Karpas-422 (cell line): ENCODE measurements around the gene UBASH3A. TPM values are rescaled to one million over a fixed set of nuclear protein-coding genes. Genes with fewer than 3 reads are reported as not detected.

Source experiments
- DNase-seq: peaks from one replicate; pipeline ENCODE4 v3.0.0-alpha.2; 2015
- H2AFZ ChIP-seq: fragments of 200-600 bp; sonication (generic); 2 replicates; pipeline ENCODE4 v1.6.1; 2014; ENCODE audit warnings: antibody characterized with exemption, low read length, mixed read lengths
- H3K27ac ChIP-seq: fragments of 200-600 bp; sonication (generic); 2 replicates; pipeline ENCODE4 v1.5.1; 2014; ENCODE audit warnings: mild to moderate bottlenecking, low read length, moderate library complexity
- H3K27me3 ChIP-seq: fragments of 200-600 bp; sonication (generic); 2 replicates; pipeline ENCODE4 v1.6.1; 2014; ENCODE audit warnings: low read length, mixed read lengths
- H3K36me3 ChIP-seq: fragments of 200-600 bp; sonication (generic); 2 replicates; pipeline ENCODE4 v1.6.1; 2014; ENCODE audit warnings: low read length, mixed read lengths; ENCODE audit not compliant: insufficient read depth
- H3K4me1 ChIP-seq: fragments of 200-600 bp; sonication (generic); 2 replicates; pipeline ENCODE4 v1.6.1; 2014; ENCODE audit warnings: mild to moderate bottlenecking, low read length, mixed read lengths
- H3K4me2 ChIP-seq: fragments of 200-600 bp; sonication (generic); 2 replicates; pipeline ENCODE4 v1.6.1; 2014; ENCODE audit warnings: low read length, low read depth, mild to moderate bottlenecking; ENCODE audit not compliant: poor library complexity, severe bottlenecking
- H3K4me3 ChIP-seq: fragments of 200-600 bp; sonication (generic); 2 replicates; pipeline ENCODE4 v1.5.1; 2014; ENCODE audit warnings: mild to moderate bottlenecking, antibody characterized with exemption, low read length, mixed read lengths
- H3K79me2 ChIP-seq: fragments of 200-600 bp; sonication (generic); 2 replicates; pipeline ENCODE4 v1.6.1; 2014; ENCODE audit warnings: mild to moderate bottlenecking, low read length, mixed read lengths
- H3K9ac ChIP-seq: fragments of 200-600 bp; sonication (generic); 2 replicates; pipeline ENCODE4 v1.6.0; 2014; ENCODE audit warnings: low read length
- H3K9me2 ChIP-seq: fragments of 200-600 bp; sonication (generic), shearing (Covaris generic); replicated peaks from 2 replicates; pipeline ENCODE4 v1.6.0; 2014; ENCODE audit warnings: mild to moderate bottlenecking, low read length, moderate library complexity; ENCODE audit not compliant: insufficient read depth
- H3K9me3 ChIP-seq: fragments of 300-700, 200-600 bp; sonication (generic); 2 replicates; pipeline ENCODE4 v1.6.1; 2014; ENCODE audit warnings: low read length, mixed read lengths
- H4K20me1 ChIP-seq: fragments of 200-600 bp; sonication (generic); 2 replicates; pipeline ENCODE4 v1.6.1; 2014; ENCODE audit warnings: mild to moderate bottlenecking, antibody characterized with exemption, low read length, low read depth; ENCODE audit not compliant: insufficient read depth
- total RNA-seq: library from RNA; depleted of rRNA; stranded (reverse); fragments of >200 nt; shearing (Covaris generic); gene quantifications from 2 replicates; pipeline ENCODE4 v1.2.3, GENCODE V29; 2014; ENCODE audit warnings: low replicate concordance

UBASH3A gene
- total RNA-seq, 1 experiment from 2014 or later: not detected

GRCh38 chr21:42426876-42427480 lies 23.3 kb downstream of the UBASH3A start:
- Histone ChIP-seq H3K27ac (no peak overlapping the region), H3K79me2 (no peaks in the 10 kb centered on the region), H3K9ac (no peak overlapping the region), H4K20me1 (no peaks in the 10 kb centered on the region), H3K9me3 (no peaks in the 10 kb centered on the region), H3K4me1 (0 out of 2 replicates have a peak, but pooled peaks cover 3% of the 10 kb centered on the region), H3K27me3 (no peaks in the 10 kb centered on the region), H2AFZ (no peak overlapping the region), H3K4me3 (no peak overlapping the region), H3K4me2 (no peak overlapping the region), H3K9me2 (no peaks in the 10 kb centered on the region), H3K36me3 (no peaks in the 10 kb centered on the region)
- DNase-seq: no peak

GRCh38 chr21:42427809-42428419 lies 24.2 kb downstream of the UBASH3A start:
- Histone ChIP-seq H3K4me3 (no peak overlapping the region), H3K36me3 (no peaks in the 10 kb centered on the region), H3K27me3 (no peaks in the 10 kb centered on the region), H3K9me3 (no peaks in the 10 kb centered on the region), H3K4me1 (0 out of 2 replicates have a peak, but pooled peaks cover 3% of the 10 kb centered on the region), H3K27ac (no peak overlapping the region), H3K9ac (no peak overlapping the region), H3K9me2 (no peaks in the 10 kb centered on the region), H2AFZ (no peak overlapping the region), H3K4me2 (no peak overlapping the region), H3K79me2 (no peaks in the 10 kb centered on the region), H4K20me1 (no peaks in the 10 kb centered on the region)
- no peak for DNase-seq

GRCh38 chr21:42429021-42429420 lies 25.3 kb downstream of the UBASH3A start:
- H3K9me3 ChIP-seq: no peaks in the 10 kb centered on the region
- 0 out of 2 replicates have a peak, but pooled peaks cover 3% of the 10 kb centered on the region for H3K4me1 ChIP-seq
- H2AFZ ChIP-seq: no peak overlapping the region
- no peaks in the 10 kb centered on the region for H3K9me2 ChIP-seq
- H3K36me3 ChIP-seq: no peaks in the 10 kb centered on the region
- no peak overlapping the region for H3K4me3 ChIP-seq
- H3K4me2 ChIP-seq: no peak overlapping the region
- no peaks in the 10 kb centered on the region for H4K20me1 ChIP-seq
- no peak overlapping the region for H3K9ac ChIP-seq
- no peak for DNase-seq
- H3K27ac ChIP-seq: no peak overlapping the region
- no peaks in the 10 kb centered on the region; the same call in 1 of the 2 replicates for H3K27me3 ChIP-seq
- no peaks in the 10 kb centered on the region for H3K79me2 ChIP-seq

- DNase-seq: no peak
- H3K9ac ChIP-seq: no peak overlapping the region
- H3K9me3 ChIP-seq: no peaks in the 10 kb centered on the region
- no peak overlapping the region for H3K27ac ChIP-seq
- no peak overlapping the region for H3K4me3 ChIP-seq
- H3K79me2 ChIP-seq: no peaks in the 10 kb centered on the region
- H3K4me1 ChIP-seq: 0 out of 2 replicates have a peak, but pooled peaks cover 3% of the 10 kb centered on the region
- no peaks in the 10 kb centered on the region for H3K9me2 ChIP-seq
- H3K36me3 ChIP-seq: no peaks in the 10 kb centered on the region
- H3K4me2 ChIP-seq: no peak overlapping the region
- no peaks in the 10 kb centered on the region for H4K20me1 ChIP-seq
- no peaks in the 10 kb centered on the region; the same call in 1 of the 2 replicates for H3K27me3 ChIP-seq
- no peak overlapping the region for H2AFZ ChIP-seq
Observed at GRCh38 chr21:42429856-42430255, 26.2 kb downstream of the UBASH3A start.

- Histone ChIP-seq H3K4me3 (no peak overlapping the region), H3K9me3 (no peaks in the 10 kb centered on the region), H3K27ac (no peak overlapping the region), H3K9ac (no peak overlapping the region), H3K4me1 (0 out of 2 replicates have a peak, but pooled peaks cover 2% of the 10 kb centered on the region), H4K20me1 (no peaks in the 10 kb centered on the region), H3K9me2 (no peaks in the 10 kb centered on the region), H3K4me2 (no peak overlapping the region), H3K36me3 (no peaks in the 10 kb centered on the region), H3K79me2 (no peaks in the 10 kb centered on the region), H2AFZ (no peak overlapping the region), H3K27me3 (no peaks in the 10 kb centered on the region; the same call in 1 of the 2 replicates)
- no peak for DNase-seq
Observed at GRCh38 chr21:42430521-42430920, 26.8 kb downstream of the UBASH3A start.

- Histone ChIP-seq H4K20me1 (no peaks in the 10 kb centered on the region), H3K4me2 (no peak overlapping the region), H3K36me3 (no peaks in the 10 kb centered on the region), H3K79me2 (no peaks in the 10 kb centered on the region), H3K9ac (no peak overlapping the region), H3K9me3 (no peaks in the 10 kb centered on the region), H3K27ac (no peak overlapping the region), H2AFZ (no peak overlapping the region), H3K9me2 (no peaks in the 10 kb centered on the region), H3K4me3 (no peak overlapping the region), H3K4me1 (no peaks in the 10 kb centered on the region), H3K27me3 (no peaks in the 10 kb centered on the region; the same call in 1 of the 2 replicates)
- DNase-seq: no peak
Observed at GRCh38 chr21:42431196-42431595, 27.5 kb downstream of the UBASH3A start.

GRCh38 chr21:42432695-42433094 lies 29.0 kb downstream of the UBASH3A start:
- Histone ChIP-seq H3K9me3 (no peaks in the 10 kb centered on the region), H3K4me1 (no peaks in the 10 kb centered on the region), H3K4me3 (no peak overlapping the region), H3K9ac (no peak overlapping the region), H2AFZ (no peak overlapping the region), H3K79me2 (no peaks in the 10 kb centered on the region), H3K36me3 (no peaks in the 10 kb centered on the region), H4K20me1 (no peaks in the 10 kb centered on the region), H3K27me3 (no peaks in the 10 kb centered on the region; the same call in 1 of the 2 replicates), H3K9me2 (no peaks in the 10 kb centered on the region), H3K27ac (no peak overlapping the region), H3K4me2 (no peak overlapping the region)
- no peak for DNase-seq

- no peaks in the 10 kb centered on the region for H3K4me1 ChIP-seq
- no peaks in the 10 kb centered on the region for H3K9me3 ChIP-seq
Observed at GRCh38 chr21:42433946-42434551, 30.3 kb downstream of the UBASH3A start.

More at GRCh38 chr21:42433946-42434551, 30.3 kb downstream of the UBASH3A start:
- H3K36me3 ChIP-seq: no peaks in the 10 kb centered on the region
- H3K4me3 ChIP-seq: no peak overlapping the region
- H3K27ac ChIP-seq: no peak overlapping the region
- no peaks in the 10 kb centered on the region for H4K20me1 ChIP-seq
- no peak overlapping the region for H2AFZ ChIP-seq
- DNase-seq: no peak
- H3K9me2 ChIP-seq: no peaks in the 10 kb centered on the region
- no peaks in the 10 kb centered on the region; the same call in 1 of the 2 replicates for H3K27me3 ChIP-seq
- H3K9ac ChIP-seq: no peak overlapping the region
- no peak overlapping the region for H3K4me2 ChIP-seq
- H3K79me2 ChIP-seq: no peaks in the 10 kb centered on the region
